Astrocyte of the spinal cord (primary cell): ENCODE measurements around the gene MDN1.
"Not testable (repeated sequence)": the region's sequence is repeated elsewhere in the genome, so short reads cannot be mapped to it uniquely, and the experiment has no call there.

Experiments used
- DNase-seq: peaks from one replicate; pipeline ENCODE4 v3.0.0; 2011; ENCODE audit warnings: low read depth, low spot score
- H3K4me3 ChIP-seq: 2 replicates; pipeline ENCODE4 v1.5.1; 2011; ENCODE audit warnings: low read depth, mild to moderate bottlenecking, low read length, moderate library complexity
- in situ Hi-C: cut with HindIII; loops from 2 replicates; pipeline ENCODE4 v1.10.0; 2017; ENCODE audit warnings: low sequenced_read_pairs
- TF ChIP-seq, protein P1 (sequence below): IDR thresholded peaks from 2 replicates; pipeline ENCODE4 v1.5.1; 2012; ENCODE audit warnings: low read depth, mild to moderate bottlenecking, low read length, inconsistent platforms

Gene MDN1

DNA sequence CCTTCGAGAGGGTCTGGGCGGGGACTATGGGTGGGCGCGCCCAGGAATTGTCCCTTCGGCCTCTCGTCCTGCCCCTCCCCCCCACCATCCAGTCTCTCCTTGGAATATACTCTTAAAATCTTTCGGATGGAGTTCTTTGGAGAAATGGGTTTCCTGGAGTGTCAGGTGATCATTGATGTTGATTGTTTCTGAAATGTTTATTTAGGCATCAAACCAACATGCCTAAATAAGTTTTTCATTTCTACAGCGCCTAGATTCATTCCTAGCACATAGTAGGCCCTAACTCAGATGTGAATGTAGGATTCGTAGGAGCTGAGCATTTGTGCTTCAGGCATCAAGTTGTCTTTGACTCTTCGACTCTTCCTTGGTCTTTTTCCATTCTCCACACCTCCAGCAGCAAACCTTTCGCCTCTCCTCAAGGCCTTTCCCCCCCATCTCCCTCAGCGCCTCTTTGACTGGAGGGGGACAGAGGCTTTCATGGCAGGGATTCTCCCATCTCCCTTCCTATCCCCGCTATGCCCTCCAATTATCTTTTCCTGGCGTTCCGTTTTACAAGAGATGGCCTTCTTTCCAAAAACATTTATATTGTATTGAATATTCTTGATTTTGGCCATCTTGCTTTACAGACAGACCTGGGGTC is 10.7 kb upstream of the MDN1 start:
- in situ Hi-C loops, result no loop called here
- TF ChIP-seq, protein P1, sequence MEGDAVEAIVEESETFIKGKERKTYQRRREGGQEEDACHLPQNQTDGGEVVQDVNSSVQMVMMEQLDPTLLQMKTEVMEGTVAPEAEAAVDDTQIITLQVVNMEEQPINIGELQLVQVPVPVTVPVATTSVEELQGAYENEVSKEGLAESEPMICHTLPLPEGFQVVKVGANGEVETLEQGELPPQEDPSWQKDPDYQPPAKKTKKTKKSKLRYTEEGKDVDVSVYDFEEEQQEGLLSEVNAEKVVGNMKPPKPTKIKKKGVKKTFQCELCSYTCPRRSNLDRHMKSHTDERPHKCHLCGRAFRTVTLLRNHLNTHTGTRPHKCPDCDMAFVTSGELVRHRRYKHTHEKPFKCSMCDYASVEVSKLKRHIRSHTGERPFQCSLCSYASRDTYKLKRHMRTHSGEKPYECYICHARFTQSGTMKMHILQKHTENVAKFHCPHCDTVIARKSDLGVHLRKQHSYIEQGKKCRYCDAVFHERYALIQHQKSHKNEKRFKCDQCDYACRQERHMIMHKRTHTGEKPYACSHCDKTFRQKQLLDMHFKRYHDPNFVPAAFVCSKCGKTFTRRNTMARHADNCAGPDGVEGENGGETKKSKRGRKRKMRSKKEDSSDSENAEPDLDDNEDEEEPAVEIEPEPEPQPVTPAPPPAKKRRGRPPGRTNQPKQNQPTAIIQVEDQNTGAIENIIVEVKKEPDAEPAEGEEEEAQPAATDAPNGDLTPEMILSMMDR, result no peak
- DNase-seq, result no peak
- peak overlapping the region; percentile 97 for H3K4me3 ChIP-seq

DNA sequence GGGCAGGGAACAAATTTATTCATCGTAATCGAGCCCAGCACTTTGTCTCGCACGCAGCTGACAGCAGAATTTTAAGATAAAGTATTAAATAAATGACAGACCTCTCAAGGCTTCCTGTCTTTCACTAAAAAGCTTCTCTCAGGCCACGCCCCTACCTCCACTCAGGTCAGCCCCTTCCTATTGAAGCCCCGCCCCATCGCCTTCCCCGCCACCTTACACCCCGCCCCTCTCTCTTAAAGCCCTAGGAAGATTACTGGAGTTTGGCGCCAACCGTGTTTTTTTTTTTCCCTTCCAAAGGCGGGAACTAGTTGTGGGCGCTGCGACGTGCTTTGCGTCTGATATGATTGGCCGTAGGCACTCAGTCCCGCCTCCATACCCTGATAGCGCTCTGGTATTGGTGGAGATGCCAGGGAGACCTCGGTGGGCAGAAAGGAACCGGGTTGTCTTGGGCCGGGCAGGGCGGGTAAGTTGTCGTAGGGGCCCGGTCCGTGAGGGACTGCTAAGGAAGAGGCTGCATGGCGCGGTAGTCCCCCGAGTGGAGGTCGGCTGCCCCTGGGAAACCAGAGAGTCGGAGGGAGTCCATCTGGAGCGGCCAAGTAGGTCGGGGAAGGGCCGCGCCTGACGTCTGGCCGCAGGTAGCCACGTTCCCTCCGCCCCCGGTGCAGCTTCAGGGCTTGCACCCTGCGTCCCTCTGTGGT is 10.0 kb upstream of the MDN1 start, which contains the start of gene CASP8AP2:
Gene CASP8AP2, plus strand, starts transcription at position 409 of the 698 bp plus-strand sequence.
- peak within 1 kb of the TSS; percentile 97 for H3K4me3 ChIP-seq
- TF ChIP-seq, protein P1, result no peak
- peak; percentile 99 for DNase-seq
- in situ Hi-C loops, result no loop called here

DNA sequence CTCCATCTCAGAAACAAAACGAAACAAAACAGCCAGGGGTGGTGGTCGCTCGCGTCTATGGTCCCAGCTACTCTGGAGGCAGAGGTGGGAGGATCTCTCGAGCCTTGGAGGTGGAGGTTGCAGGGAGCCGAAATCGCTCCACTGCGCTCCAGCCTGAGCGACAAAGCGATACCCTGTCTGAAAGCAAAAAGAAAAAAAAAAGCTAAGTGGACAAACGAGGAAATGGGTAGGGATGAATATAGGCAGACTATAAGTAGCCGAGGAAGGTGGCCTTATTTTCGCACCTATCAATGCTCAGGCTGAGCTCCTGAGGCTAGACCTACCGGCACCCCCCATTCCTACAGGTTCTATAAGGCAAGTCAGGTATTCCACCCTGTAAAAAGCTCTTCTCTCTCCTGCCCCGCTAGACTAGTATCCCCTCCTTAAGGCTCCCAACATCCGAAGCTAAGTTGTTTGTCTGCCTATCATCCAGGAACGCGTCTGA is 9.4 kb upstream of the MDN1 start:
- DNase-seq, result no peak
- in situ Hi-C loops, result no loop called here
- TF ChIP-seq, protein P1, result no peak
- H3K4me3 ChIP-seq, result peak overlapping the region; percentile 97

DNA sequence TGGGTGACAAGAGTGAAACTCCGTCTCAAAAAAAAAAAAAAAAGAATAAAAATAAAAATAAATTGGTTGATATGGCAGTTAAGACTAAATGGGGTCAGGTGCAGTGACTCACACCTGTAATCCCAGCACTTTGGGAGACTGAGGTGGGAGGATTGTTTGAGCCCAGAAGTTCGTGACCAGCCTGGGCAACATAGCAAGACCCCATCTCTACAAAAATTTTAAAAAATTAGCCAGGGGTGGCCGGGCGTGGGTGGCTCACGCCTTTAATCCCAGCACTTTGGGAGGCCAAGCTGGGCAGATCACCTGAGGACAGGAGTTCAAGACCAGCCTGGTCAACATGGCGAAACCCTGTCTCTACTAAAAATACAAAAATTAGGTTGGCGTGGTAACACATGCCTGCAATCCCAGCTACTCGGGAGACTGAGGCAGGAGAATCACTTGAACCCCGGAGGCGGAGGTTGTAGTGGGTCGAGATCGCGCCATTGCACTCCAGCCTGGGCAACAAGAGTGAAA is 8.9 kb upstream of the MDN1 start:
- peak overlapping the region; percentile 97 for H3K4me3 ChIP-seq
- DNase-seq, in situ Hi-C loops: not testable (repeated sequence)

DNA sequence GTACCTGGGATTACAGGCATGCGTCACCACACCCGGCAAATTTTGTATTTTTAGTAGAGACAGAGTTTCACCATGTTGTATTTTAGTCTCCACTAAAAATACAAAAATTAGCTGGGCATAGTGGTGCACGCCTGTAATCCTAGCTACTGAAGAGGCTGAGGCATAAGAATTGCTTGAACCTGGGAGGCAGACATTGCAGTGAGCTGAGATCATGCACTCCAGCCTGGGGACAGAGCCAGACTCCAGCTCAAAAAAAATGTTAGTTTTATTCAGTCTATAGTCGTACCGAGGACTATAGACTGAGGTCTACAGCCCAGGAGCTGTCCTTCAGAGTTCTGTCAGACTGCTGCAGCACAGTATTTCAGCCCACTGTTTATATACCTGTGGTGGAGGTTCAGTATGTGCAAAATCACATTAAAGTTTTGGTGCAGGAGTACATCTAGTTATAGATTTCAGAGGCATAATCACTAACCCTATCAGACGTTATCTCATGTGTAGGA is 6.5 kb upstream of the MDN1 start:
- H3K4me3 ChIP-seq, result no peak overlapping the region
- in situ Hi-C loops, result no loop called here
- peak; percentile 53 for DNase-seq
- TF ChIP-seq, protein P1, result no peak

DNA sequence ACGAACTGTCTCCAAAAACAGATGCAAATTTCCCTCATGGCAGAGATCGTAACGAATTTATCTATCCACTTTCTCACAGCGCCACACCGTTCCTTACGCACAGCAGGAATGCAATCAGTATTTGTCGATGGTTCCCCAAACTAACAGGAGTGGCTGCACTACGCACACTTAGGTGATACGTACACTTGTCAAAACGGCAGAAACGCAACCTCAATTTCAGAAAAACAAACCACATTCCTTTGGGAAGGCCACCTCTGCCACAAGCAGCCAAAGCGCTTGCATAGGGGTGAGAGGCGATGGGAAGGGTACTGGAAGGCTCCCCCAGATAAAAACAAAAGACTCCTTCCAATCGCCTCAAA is 638 bp downstream of the MDN1 start:
- DNase-seq, result peak; percentile 44
- TF ChIP-seq, protein P1, result no peak
- in situ Hi-C loops, result no loop called here
- H3K4me3 ChIP-seq, result peak overlapping the region; percentile 98

DNA sequence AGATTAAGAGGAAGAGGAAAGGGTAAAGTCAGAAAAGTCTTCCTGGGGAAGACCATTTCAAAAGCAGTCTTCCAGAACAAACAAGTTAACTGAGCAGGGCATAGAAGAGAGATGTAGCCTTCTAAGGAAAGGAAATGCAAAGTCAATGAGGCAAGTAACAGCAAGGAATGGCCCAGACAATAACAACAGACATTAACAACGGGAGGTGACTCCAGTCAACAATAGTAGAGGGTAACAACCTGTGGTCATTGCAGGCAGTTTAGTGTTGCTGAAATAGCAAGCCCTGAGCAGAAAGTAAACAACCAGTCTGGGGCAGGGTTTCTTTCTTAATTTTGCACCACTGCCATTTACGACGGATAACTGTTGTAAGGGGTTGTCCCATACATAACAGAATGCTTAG is 2.1 kb downstream of the MDN1 start:
- DNase-seq, result no peak
- no peak overlapping the region for H3K4me3 ChIP-seq
- in situ Hi-C loops, result no loop called here
- TF ChIP-seq, protein P1, result no peak

DNA sequence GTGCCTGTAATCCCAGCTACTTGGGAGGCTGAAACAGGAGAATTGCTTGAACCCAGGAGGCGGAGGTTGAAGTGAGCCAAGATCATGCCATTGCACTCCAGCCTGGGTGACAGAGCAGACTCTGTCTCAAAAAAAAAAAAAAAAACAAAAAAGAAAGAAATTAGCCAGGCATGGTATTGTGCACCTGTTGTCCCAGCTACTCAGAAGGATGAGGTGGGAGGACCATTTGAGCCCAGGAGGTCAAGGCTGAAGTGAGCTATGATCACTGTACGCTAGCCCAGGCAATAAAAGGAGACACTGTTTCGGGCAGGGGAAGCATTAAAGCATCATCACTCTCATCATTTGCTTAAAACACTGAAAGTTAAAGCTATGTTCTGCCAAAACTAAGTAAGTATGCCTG is 6.2 kb downstream of the MDN1 start:
- DNase-seq, in situ Hi-C loops, H3K4me3 ChIP-seq: not testable (repeated sequence)
